ENCODE results near the gene MVB12B. TPM values are rescaled to one million over a fixed set of nuclear protein-coding genes. Genes with fewer than 3 reads are reported as not detected.

Gene MVB12B
- total and polyA plus RNA-seq, 2 of the 8 experiments (the other 6 are each of a cell fraction or from before 2014, with no cell fraction given) = 2.6 to 5.0 TPM

DNA sequence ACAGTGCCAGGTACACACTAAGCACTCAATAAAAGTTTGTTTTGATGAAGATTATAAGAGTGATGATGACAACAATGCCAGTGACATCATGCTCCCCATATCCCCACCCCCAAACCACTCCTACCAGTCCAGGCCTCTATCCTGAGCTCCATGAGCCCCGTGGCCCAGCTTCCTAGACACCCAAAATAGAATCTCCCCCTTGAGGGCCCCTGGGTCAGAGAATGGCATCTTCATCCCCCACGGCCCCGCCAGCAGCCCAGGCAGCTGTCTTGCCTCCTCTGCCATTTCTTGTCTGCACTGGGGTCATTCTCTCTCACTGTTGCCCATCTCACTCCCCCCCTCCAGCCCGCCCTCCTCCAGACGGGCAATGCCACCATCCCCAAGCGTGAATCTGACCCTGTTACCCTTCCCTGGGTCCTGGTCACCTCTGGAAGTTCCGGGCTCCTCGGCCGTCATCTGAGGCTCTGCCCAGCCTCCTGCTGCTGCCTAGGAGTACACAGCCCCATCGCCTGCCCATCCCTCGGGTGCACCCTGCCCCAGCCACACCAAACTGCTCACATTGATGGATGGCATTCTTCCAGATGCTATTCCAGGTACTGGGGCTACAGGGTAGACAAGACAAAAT is 210.3 kb downstream of the MVB12B start:
- Histone ChIP-seq H3K9me3 (ENCODE audit: insufficient read depth in 2 of 2, low read depth in 1 of 2, low read length in 1 of 2) (no peaks in the 10 kb centered on the region), H2BK20ac (ENCODE audit: low read length) (no peak overlapping the region), H3K27ac (ENCODE audit: low read depth, low read length) (no peak overlapping the region), H3K9ac (replicated peaks in 1 of 4; ENCODE audit: extremely low read depth in 1 of 4, low read depth in 3 of 4, low read length in 3 of 4) (no peak overlapping the region), H3K56ac (replicated peaks; ENCODE audit: insufficient read length, low read depth, low read length) (no peak overlapping the region), H3K36me3 (ENCODE audit: control insufficient read depth in 2 of 4, insufficient read depth in 4 of 4, low read length in 3 of 4) (no peaks in the 10 kb centered on the region), H4K8ac (ENCODE audit: extremely low read depth, insufficient read depth, low read length) (no peak overlapping the region), H2BK5ac (ENCODE audit: low read depth, low read length) (no peak overlapping the region), H2AK5ac (ENCODE audit: low read depth, low read length) (no peak overlapping the region), H3K4me1 (replicated peaks in 1 of 4; ENCODE audit: control insufficient read depth in 3 of 4, insufficient read depth in 4 of 4, low read length in 3 of 4) (peaks cover 9 to 27% (median 13%) of the 10 kb centered on the region in 4 experiments), H3K27me3 (replicated peaks in 1 of 4; ENCODE audit: control insufficient read depth in 3 of 4, extremely low read depth in 1 of 4, insufficient read depth in 3 of 4, low read length in 3 of 4) (peaks cover 0 to 8% (median 4%) of the 10 kb centered on the region in 4 experiments; a peak in 5 of 7 replicates), H3K4me2 (ENCODE audit: insufficient read depth in 1 of 2, low read depth in 2 of 2, low read length in 2 of 2) (no peak overlapping the region), H3K14ac (ENCODE audit: insufficient read length) (no peak overlapping the region), H3K23ac (ENCODE audit: insufficient read length) (no peak overlapping the region), H3K23me2 (ENCODE audit: low read depth, low read length) (peaks cover 5% of the 10 kb centered on the region; the same call in 1 of the 2 replicates), H3K4me3 (ENCODE audit: extremely low read depth in 1 of 4, insufficient read depth in 2 of 4, low read depth in 3 of 4, low read length in 4 of 4) (no peak overlapping the region), H4K91ac (replicated peaks; ENCODE audit: insufficient read length, low read length) (no peak overlapping the region), H2BK12ac (ENCODE audit: low read depth, low read length) (no peak overlapping the region), H4K5ac (ENCODE audit: insufficient read length, low read depth, low read length) (no peak overlapping the region), H3K4ac (replicated peaks; ENCODE audit: insufficient read length, low read depth, low read length) (no peak overlapping the region), H2BK15ac (ENCODE audit: low read length) (peak overlapping the region; percentile 81; the same call in 1 of the 2 replicates), H3K79me2 (ENCODE audit: control insufficient read depth in 1 of 2, insufficient read depth in 2 of 2, low read length in 2 of 2) (no peaks in the 10 kb centered on the region), H3K79me1 (ENCODE audit: low read depth, low read length) (no peaks in the 10 kb centered on the region), H3K18ac (ENCODE audit: extremely low read depth, low read length) (no peak overlapping the region), H2BK120ac (replicated peaks; ENCODE audit: low read depth, low read length) (no peak overlapping the region), H4K20me1 (replicated peaks in 1 of 2; ENCODE audit: control insufficient read depth in 1 of 2, insufficient read depth in 2 of 2, low read length in 2 of 2) (no peaks in the 10 kb centered on the region), H2AFZ (ENCODE audit: low read length) (no peak overlapping the region)
- CTCF ChIA-PET (ENCODE audit: partially characterized antibody) = interaction anchor here (0.6 to 6.1 kb wide), 13 partner anchors 10 to 324 kb away, joined by 3 to 34 read pairs (median 4); no protein-coding TSS in a partner anchor
- POLR2A ChIA-PET (ENCODE audit: partially characterized antibody) = no interaction called here
- 79% methylated on average over 11 of the region's 11 CpGs; no CpG with 5 or more reads in 1 of the 2 experiments for WGBS, 2 experiments (ENCODE audit: extremely low coverage in 1 of 2, insufficient coverage in 1 of 2, insufficient read length in 1 of 2, insufficient replicate concordance in 2 of 2, low coverage in 1 of 2, low lambda C conversion rate in 2 of 2, missing lambda C conversion rate in 1 of 2)
- no peak for DNase-seq (ENCODE audit: low read depth in 1 of 2, low spot score in 2 of 2)
- no peak for FAIRE-seq
- TF ChIP-seq KDM1A (IDR thresholded peaks at IDR 0.05; ENCODE audit: borderline replicate concordance, low read length) = no peak
- no peak for TF ChIP-seq POLR2AphosphoS5 (IDR thresholded peaks at IDR 0.05; ENCODE audit: low read depth, low read length)
- TF ChIP-seq SIN3A (conservative IDR thresholded peaks at IDR 0.05 in 1 of 2, IDR thresholded peaks at IDR 0.05 in 1 of 2; ENCODE audit: low read depth in 1 of 2, low read length in 2 of 2) = no peak
- no peak for TF ChIP-seq POLR2A (IDR thresholded peaks at IDR 0.05; ENCODE audit: control extremely low read depth in 1 of 2, low read depth in 2 of 2, low read length in 2 of 2)
- TF ChIP-seq CREB1 (IDR thresholded peaks at IDR 0.05) = no peak
- no peak for TF ChIP-seq CHD2 (IDR thresholded peaks at IDR 0.05; ENCODE audit: low read length)
- no peak for TF ChIP-seq JUN (IDR thresholded peaks at IDR 0.05; ENCODE audit: low read depth, low read length)
- TF ChIP-seq RNF2 (IDR thresholded peaks at IDR 0.05; ENCODE audit: borderline replicate concordance, low read depth, low read length, missing control alignments, poor library complexity, severe bottlenecking) = no peak
- TF ChIP-seq, protein P1, sequence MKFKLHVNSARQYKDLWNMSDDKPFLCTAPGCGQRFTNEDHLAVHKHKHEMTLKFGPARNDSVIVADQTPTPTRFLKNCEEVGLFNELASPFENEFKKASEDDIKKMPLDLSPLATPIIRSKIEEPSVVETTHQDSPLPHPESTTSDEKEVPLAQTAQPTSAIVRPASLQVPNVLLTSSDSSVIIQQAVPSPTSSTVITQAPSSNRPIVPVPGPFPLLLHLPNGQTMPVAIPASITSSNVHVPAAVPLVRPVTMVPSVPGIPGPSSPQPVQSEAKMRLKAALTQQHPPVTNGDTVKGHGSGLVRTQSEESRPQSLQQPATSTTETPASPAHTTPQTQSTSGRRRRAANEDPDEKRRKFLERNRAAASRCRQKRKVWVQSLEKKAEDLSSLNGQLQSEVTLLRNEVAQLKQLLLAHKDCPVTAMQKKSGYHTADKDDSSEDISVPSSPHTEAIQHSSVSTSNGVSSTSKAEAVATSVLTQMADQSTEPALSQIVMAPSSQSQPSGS (IDR thresholded peaks at IDR 0.05; ENCODE audit: low read length) = no peak
- TF ChIP-seq, protein P2, sequence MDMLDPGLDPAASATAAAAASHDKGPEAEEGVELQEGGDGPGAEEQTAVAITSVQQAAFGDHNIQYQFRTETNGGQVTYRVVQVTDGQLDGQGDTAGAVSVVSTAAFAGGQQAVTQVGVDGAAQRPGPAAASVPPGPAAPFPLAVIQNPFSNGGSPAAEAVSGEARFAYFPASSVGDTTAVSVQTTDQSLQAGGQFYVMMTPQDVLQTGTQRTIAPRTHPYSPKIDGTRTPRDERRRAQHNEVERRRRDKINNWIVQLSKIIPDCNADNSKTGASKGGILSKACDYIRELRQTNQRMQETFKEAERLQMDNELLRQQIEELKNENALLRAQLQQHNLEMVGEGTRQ (IDR thresholded peaks at IDR 0.05; ENCODE audit: low read length) = no peak
